Activated CD8-positive, alpha-beta memory T cell treated with anti-CD3 and anti-CD28 coated beads for 36 hours (primary cell): Measurements from ENCODE around the gene PPM1F. TPM values are rescaled to one million over a fixed set of nuclear protein-coding genes. Genes with fewer than 3 reads are reported as not detected.

ENCODE experiments used
- CTCF ChIA-PET: fragments of 350-600 bp; sonication (Branson Sonifier 250); formaldehyde crosslinking; loops from one replicate; lab custom pipeline; 2021; ENCODE audit warnings: antibody characterized with exemption; lab: Charles Lee
- POLR2A ChIA-PET: fragments of 350-600 bp; sonication (Branson Sonifier 250); formaldehyde crosslinking; loops from one replicate; lab custom pipeline; 2021; ENCODE audit warnings: antibody characterized with exemption; lab: Charles Lee
- total RNA-seq, 2 experiments: library from RNA; stranded (reverse); gene quantifications; one replicate each; pipeline ENCODE4 v1.2.3, GENCODE V29; 2021

Gene PPM1F
- total RNA-seq, 2 experiments from 2014 or later = 30.4 to 31.3 TPM

- POLR2A ChIA-PET = no interaction called here
- CTCF ChIA-PET = interaction anchor here (0.8 kb wide), 1 partner anchor 16 kb away, joined by 3 read pairs; no protein-coding TSS in a partner anchor
These were observed 11.2 kb upstream of the PPM1F start for GRCh38 chr22:21963790-21964211.

DNA sequence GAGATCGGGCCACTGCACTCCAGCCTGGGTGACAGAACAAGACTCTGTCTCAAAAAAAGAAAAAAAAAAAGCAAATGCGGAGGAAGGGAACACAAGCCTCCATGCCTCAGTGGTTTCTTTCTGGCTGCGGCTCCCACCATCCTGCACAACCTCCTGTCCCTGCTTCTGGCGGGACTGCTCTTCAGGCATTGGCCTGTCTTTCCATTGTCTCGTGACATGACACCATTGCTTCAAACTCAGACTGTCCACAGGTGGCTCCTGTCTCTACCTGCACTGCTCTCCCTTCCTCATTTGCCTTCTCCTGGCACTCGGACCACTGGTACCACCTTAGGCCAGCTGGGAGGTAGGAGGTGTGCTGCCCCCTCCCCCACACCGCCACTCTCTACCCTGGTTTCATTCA is 10.6 kb upstream of the PPM1F start:
- ChIA-PET POLR2A (no interaction called here), CTCF (interaction anchor here (0.8 kb wide), 1 partner anchor 16 kb away, joined by 3 read pairs; no protein-coding TSS in a partner anchor)

DNA sequence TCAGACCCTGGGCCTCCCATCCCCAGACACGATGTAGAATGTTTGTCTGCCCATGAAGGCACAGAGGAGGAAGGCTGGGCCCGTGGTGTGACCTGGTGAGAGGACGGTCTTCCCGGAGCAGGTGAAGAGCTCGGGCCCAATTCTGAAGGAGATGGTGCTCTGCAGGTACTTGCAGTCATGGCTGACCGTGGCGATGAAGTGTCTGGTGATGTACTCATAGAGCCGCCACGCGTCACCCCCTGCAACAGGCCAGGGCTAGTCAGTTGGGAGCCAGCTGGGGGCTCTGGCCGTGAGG is 10.0 kb upstream of the PPM1F start:
- ChIA-PET CTCF (no interaction called here), POLR2A (no interaction called here)

GRCh38 chr22:21961886-21962654 is 9.4 kb upstream of the PPM1F start:
- ChIA-PET CTCF (interaction anchor here (2.0 kb wide), 1 partner anchor 11 kb away, joined by 5 read pairs; no protein-coding TSS in a partner anchor), POLR2A (no interaction called here)

GRCh38 chr22:21961127-21961867 is 8.6 kb upstream of the PPM1F start:
- ChIA-PET POLR2A (no interaction called here), CTCF (interaction anchor here (2.0 kb wide), 1 partner anchor 11 kb away, joined by 5 read pairs; no protein-coding TSS in a partner anchor)

DNA sequence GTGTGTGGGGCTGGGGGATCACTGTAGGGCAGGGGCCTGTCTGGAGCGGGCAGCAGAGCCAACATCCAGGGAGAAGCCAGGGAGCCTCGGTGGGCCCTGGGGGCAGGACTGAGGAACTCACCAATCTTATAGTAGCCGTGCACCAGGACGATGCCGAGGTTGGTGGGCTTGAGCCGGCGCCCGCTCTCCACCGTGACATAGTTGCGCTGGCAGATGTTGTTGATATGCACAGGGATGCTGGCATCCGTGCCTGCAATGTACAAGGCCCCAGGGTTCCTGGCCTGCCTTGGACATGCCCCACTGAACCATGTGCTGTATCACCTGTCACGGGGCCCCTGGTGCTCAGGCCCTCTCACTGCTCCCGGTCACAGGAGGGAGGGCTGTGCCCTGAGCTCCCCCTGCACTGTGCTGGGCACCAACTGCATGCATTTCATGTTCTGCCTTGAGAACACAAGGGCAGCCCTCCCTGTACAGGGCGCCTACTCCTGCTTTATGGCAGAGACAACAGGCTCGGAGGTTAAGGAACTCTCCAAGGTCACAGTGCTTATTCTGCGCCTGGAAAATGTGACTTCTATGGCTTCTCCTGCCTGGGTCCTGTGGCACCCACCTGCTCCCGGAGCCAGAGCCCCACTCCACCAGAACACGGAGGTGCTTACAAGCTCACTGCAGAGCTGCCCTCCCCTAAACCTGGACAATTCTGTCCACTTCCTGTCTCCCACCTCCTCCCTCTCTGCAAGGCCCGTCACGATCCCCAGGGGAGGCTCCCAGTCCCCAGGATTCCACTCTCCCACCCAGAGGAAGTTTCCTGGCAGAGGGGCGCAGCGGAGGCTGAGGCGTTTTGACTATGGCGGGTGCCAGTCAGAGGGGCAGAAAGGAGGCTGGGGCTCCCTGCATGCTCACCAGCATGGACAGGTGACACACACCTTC is 7.8 kb upstream of the PPM1F start:
- ChIA-PET POLR2A (no interaction called here), CTCF (interaction anchor here (2.0 kb wide), 1 partner anchor 12 kb away, joined by 5 read pairs; no protein-coding TSS in a partner anchor)

GRCh38 chr22:21959274-21960074 is 6.8 kb upstream of the PPM1F start:
- ChIA-PET CTCF (interaction anchor here (0.8 to 2.0 kb wide), 2 partner anchors 13 to 22 kb away, joined by 3 to 5 read pairs; no protein-coding TSS in a partner anchor), POLR2A (no interaction called here)

DNA sequence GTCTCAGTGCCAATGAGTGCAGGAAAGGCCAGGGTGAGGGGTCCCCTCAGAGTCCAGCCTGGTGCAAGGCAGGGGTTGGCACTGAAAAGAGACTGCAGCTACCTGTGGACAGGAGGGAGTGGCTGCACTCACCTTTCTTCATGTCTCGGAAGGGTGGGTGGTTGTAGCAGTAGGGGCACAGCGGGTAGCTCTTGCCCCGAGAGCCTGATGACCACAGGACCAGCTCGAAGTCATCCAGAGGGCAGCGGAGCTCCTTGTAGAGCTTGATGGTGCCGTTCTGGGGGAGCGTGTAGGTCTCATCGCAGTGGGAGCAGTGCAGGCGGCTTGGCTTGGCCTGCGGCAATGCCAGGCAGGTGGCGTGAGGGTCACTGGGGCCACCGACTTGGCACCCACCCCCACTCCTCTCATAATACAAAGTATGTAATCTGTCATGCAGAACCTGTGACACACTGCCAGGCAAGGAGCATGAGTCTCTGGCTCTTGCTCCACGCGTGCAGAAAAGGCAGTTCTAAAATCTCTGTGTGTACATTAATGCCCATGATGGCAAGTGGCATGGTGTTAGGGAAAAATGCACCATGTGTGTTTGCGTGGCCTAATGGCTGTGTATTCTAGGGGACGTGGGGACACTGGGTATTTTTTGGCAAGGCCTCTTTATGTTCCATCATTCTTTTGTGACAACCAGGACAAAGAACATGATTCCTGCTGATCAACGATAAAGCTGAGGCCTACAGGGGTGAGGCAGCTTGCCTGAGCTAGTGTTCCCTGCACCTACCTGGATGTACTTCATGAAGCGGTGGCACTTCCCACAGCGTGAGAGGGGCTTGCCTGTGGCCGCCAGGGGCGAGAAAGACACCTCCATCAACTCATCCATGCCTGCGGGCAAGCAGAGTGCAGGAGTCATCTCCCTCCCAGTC is 6.0 kb upstream of the PPM1F start:
- ChIA-PET CTCF (interaction anchor here (0.8 to 1.1 kb wide), 2 partner anchors 14 to 23 kb away, joined by 3 read pairs; no protein-coding TSS in a partner anchor), POLR2A (no interaction called here)

DNA sequence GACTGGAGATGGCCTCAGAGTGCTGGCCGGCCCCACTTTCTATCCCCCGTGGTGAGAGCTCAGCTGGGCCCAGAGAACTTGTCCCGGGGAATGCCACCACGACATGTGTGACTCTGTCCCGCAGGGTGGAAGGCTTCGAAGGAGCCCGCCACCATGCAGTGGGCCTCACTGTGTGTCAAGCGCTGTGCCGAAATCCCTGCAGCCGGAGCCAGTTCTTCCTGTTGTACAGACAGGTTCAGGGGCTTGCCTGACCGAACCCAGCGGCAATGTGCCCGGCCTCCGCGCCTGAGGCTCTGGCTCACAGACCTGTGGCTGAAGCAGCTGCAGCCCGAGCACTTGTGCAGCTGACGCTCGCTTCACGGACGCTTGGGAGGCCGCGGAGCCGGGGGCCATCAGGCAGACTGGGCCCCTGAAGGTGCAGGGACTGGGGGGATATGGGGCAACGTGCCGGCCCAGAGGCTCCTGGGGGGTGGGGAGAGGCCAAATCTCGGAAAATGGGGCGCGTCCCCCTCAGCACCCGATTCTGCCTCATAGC is 650 bp downstream of the PPM1F start:
- POLR2A ChIA-PET = interaction anchor here (0.6 to 0.9 kb wide), 3 partner anchors 10 to 294 kb away, joined by 5 to 12 read pairs (median 6); no protein-coding TSS in a partner anchor
- CTCF ChIA-PET = interaction anchor here (0.7 to 7.4 kb wide), 6 partner anchors 9 to 244 kb away, joined by 3 to 72 read pairs (median 4); no protein-coding TSS in a partner anchor

GRCh38 chr22:21951062-21951461 is 1.6 kb downstream of the PPM1F start:
- ChIA-PET CTCF (interaction anchor here (0.9 to 7.4 kb wide), 2 partner anchors 13 to 21 kb away, joined by 3 to 72 read pairs; no protein-coding TSS in a partner anchor), POLR2A (no interaction called here)

- POLR2A ChIA-PET = no interaction called here
These were observed 2.7 kb downstream of the PPM1F start for GRCh38 chr22:21949948-21950347.

GRCh38 chr22:21949569-21949918 is 3.1 kb downstream of the PPM1F start:
- ChIA-PET POLR2A (no interaction called here), CTCF (interaction anchor here (7.4 kb wide), 1 partner anchor 11 kb away, joined by 72 read pairs; no protein-coding TSS in a partner anchor)

More at GRCh38 chr22:21949948-21950347, 2.7 kb downstream of the PPM1F start:
- CTCF ChIA-PET = interaction anchor here (0.9 to 7.4 kb wide), 2 partner anchors 12 to 22 kb away, joined by 3 to 72 read pairs; no protein-coding TSS in a partner anchor

- POLR2A ChIA-PET = no interaction called here
- CTCF ChIA-PET = interaction anchor here (7.4 kb wide), 1 partner anchor 11 kb away, joined by 72 read pairs; no protein-coding TSS in a partner anchor
These were observed 3.7 kb downstream of the PPM1F start for GRCh38 chr22:21948824-21949568.

DNA sequence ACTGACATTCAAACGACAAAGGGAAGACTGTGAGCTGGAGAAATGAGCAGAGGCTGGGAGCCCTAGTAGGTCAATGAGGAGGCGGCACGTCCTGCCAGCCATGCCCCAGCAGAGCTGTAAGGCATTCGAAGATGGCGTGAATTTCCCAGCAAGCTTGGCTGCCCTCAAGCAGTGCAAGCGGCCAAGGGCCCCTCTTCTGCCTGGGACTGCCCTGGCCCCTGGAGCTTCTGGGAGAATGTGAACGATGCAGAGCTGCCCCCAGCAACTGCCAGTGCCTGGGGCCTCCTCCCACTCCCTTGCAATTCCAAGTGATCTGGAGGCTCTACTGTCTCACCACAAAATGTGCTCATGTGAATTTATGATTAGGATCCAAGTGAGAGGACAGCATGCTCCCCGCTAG is 4.3 kb downstream of the PPM1F start:
- POLR2A ChIA-PET = no interaction called here
- CTCF ChIA-PET = interaction anchor here (7.4 kb wide), 1 partner anchor 10 kb away, joined by 72 read pairs; no protein-coding TSS in a partner anchor

DNA sequence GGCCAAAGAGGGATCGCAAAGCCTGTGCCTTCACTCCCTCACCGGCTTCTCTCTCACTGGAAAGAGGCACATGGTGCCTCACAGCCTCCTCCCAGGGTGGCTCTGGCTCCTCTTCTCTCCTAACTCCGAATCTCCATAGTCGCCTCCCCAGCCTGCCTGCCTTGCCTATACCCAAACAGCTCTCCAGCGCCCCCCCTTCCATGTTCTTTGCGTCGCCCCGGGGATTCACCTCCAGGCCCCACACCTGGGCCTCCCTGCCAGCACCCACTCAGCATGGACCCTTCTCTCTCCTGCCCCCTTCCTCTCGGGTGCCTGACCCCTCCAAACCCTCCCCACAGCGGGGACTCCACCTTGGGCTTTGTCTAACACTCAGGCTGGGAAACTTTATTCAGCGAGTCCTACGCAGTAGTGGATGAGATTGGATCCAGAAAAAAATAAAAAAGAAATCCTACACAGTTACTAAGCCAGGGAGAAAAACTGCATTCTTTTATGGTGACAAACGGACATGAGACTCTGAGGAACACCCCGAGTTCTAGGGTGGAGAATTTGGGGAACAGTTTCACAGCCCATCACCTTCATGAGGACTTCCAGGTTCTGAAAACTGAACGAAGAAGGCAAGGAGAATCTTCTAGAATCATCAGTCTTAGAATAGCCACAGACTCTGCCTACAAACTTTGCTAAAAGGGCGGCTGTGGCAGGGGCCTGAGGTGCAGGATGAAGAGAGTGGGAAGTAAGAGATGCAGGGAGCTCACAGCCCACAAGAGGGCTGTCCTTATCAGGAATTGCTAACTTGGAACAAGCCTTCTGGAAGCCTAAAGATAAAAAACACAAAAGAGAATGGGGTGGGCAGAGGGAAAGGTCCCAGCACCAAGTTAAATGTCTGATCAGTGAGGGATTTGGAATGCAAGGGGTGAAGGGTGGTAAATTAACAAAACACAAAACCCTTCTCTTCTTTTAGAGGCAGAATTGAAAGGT is 5.3 kb downstream of the PPM1F start:
- ChIA-PET CTCF (interaction anchor here (7.4 kb wide), 1 partner anchor 9 kb away, joined by 72 read pairs; no protein-coding TSS in a partner anchor), POLR2A (no interaction called here)
